Tibial artery (tissue), 4 donors: ENCODE results near the gene RPS14.
"Not testable (repeated sequence)": the region's sequence is repeated elsewhere in the genome, so short reads cannot be mapped to it uniquely, and the experiment has no call there.

Source experiments
- DNase-seq, 2 donors: peaks; one replicate each; pipeline ENCODE4 v3.0.0-alpha.2; 2019
- H3K27ac ChIP-seq, 2 donors: fragments of 200-600 bp; sonication (generic) in 1 of 2; 1 replicate in 1 of 2; 2 replicates in 1 of 2; pipeline ENCODE4 v1.5.1; 2018 to 2019; ENCODE audit warnings: mild to moderate bottlenecking in 1 of 2
- H3K27me3 ChIP-seq, 2 donors: fragments of 200-600 bp; sonication (generic) in 1 of 2; one replicate each; pipeline versions ENCODE4 v1.5.1 to v1.6.0; 2016 to 2019
- H3K36me3 ChIP-seq, 3 donors: fragments of 200-600 bp; sonication (generic) in 2 of 3; one replicate each; pipeline ENCODE4 v1.5.1; 2016 to 2019; ENCODE audit warnings: mild to moderate bottlenecking in 2 of 3
- H3K4me1 ChIP-seq, 4 donors: fragments of 200-600 bp; sonication (generic) in 2 of 4; 1 replicate in 3 of 4; 2 replicates in 1 of 4; pipeline ENCODE4 v1.5.1; 2016 to 2019
- H3K4me3 ChIP-seq, 2 donors: fragments of 200-600 bp; sonication (generic) in 1 of 2; 1 replicate in 1 of 2; 2 replicates in 1 of 2; pipeline ENCODE4 v1.5.1; 2018 to 2019; ENCODE audit warnings: mild to moderate bottlenecking in 2 of 2
- H3K9me3 ChIP-seq, 3 donors: fragments of 200-600 bp; sonication (generic) in 1 of 3; one replicate each; pipeline ENCODE4 v1.5.1; 2016 to 2019
- CTCF ChIP-seq, 2 experiments: fragments of 200-600 bp in 1 of 2; fragments of 450-650 bp in 1 of 2; IDR thresholded peaks; one replicate each; pipeline ENCODE4 v1.5.1; 2017 to 2019; ENCODE audit warnings: antibody characterized with exemption in 2 of 2, mild to moderate bottlenecking in 1 of 2, moderate library complexity in 1 of 2
- intact Hi-C: fragments of 100-400 bp; cut with DNase I; formaldehyde crosslinking; loops from one replicate; pipeline ENCODE4 v1.15.0; 2023; ENCODE audit warnings: low total_unique reads

RPS14 gene

GRCh38 chr5:150485693-150486401 lies 36.3 kb upstream of the RPS14 start:
- peak; percentile 67 to 81 for DNase-seq
- H3K27ac ChIP-seq, result peak overlapping the region; percentile 92 to 96
- H3K4me1 ChIP-seq, result peaks cover 8 to 52% (median 44%) of the 10 kb centered on the region in 4 donors
- no peaks in the 10 kb centered on the region for H3K36me3 ChIP-seq
- H3K9me3 ChIP-seq, result no peaks in the 10 kb centered on the region
- no peaks in the 10 kb centered on the region for H3K27me3 ChIP-seq
- H3K4me3 ChIP-seq, result peak overlapping the region; percentile 84 to 96
- TF ChIP-seq CTCF (IDR thresholded peaks at IDR 0.05), result no peak
- intact Hi-C loops, result loop anchor here (5.0 to 10.0 kb wide), 3 partner anchors 34 to 159 kb away; partner anchors contain the start of gene SYNPO

- intact Hi-C loops, result loop anchor here (5.0 to 10.0 kb wide), 3 partner anchors 33 to 160 kb away; partner anchors contain the start of gene SYNPO
- Histone ChIP-seq H3K9me3 (no peaks in the 10 kb centered on the region), H3K4me1 (peaks cover 8 to 44% (median 37%) of the 10 kb centered on the region in 4 donors), H3K4me3 (peak overlapping the region; percentile 84 to 96), H3K36me3 (no peaks in the 10 kb centered on the region), H3K27me3 (no peaks in the 10 kb centered on the region), H3K27ac (peak overlapping the region; percentile 92 to 96)
- TF ChIP-seq CTCF (IDR thresholded peaks at IDR 0.05), result no peak
- no peak for DNase-seq
Measured at GRCh38 chr5:150484964-150485692, 35.6 kb upstream of the RPS14 start.

- Histone ChIP-seq H3K4me3 (no peak overlapping the region), H3K27ac (no peak overlapping the region), H3K4me1 (peaks cover 0 to 14% (median 7%) of the 10 kb centered on the region in 4 donors), H3K9me3 (no peaks in the 10 kb centered on the region), H3K36me3 (no peaks in the 10 kb centered on the region), H3K27me3 (no peaks in the 10 kb centered on the region)
- DNase-seq, result no peak
- intact Hi-C loops, result loop anchor here (10.0 kb wide), 1 partner anchor 163 kb away; the partner anchor contains the start of gene SYNPO
- TF ChIP-seq CTCF (IDR thresholded peaks at IDR 0.05), result no peak
Measured at GRCh38 chr5:150481972-150482406, 32.5 kb upstream of the RPS14 start.

DNA sequence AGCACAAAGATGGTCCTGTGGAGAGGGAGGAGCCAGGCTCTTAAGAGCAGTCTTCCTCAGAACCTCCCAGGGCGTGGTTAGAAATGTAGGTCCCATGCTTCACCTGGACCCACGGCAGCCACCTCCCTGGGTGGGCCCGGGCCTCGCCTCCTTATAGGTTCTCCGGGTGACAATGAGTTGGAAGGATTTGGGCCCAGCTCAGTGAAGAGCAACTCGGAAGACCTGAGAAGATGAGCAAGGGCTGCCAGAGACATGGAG lies 32.1 kb upstream of the RPS14 start:
- no peak for DNase-seq
- H3K27me3 ChIP-seq, result no peaks in the 10 kb centered on the region
- intact Hi-C loops, result loop anchor here (10.0 kb wide), 1 partner anchor 163 kb away; the partner anchor contains the start of gene SYNPO
- no peak overlapping the region for H3K27ac ChIP-seq
- no peaks in the 10 kb centered on the region for H3K36me3 ChIP-seq
- TF ChIP-seq CTCF (IDR thresholded peaks at IDR 0.05), result no peak
- H3K9me3 ChIP-seq, result no peaks in the 10 kb centered on the region
- H3K4me3 ChIP-seq, result no peak overlapping the region
- H3K4me1 ChIP-seq, result peaks cover 0 to 10% (median 5%) of the 10 kb centered on the region in 4 donors

- Histone ChIP-seq H3K4me1 (no peaks in the 10 kb centered on the region), H3K36me3 (no peaks in the 10 kb centered on the region), H3K9me3 (no peaks in the 10 kb centered on the region), H3K27ac (no peak overlapping the region), H3K27me3 (no peaks in the 10 kb centered on the region), H3K4me3 (no peak overlapping the region)
- intact Hi-C loops, result no loop called here
- DNase-seq, result no peak
- TF ChIP-seq CTCF (IDR thresholded peaks at IDR 0.05), result no peak
Measured at GRCh38 chr5:150479416-150479815, 29.9 kb upstream of the RPS14 start.

DNA sequence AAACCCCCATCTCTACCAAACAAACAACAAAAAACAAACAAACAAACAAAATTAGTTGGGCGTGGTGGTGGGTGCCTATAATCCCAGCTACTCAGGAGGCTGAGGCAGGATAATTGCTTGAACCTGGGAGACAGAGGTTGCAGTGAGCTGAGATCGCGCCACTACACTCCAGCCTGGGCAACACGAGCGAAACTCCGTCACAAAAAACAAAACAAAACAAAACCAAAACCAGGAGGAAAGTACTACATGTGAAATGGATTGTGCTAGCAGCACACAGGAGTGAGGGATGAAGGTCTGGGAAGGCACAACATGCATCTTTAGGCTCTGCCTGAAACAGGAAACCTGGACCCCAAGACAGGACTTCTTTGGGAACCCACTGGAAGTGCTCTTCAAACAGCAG lies 27.0 kb upstream of the RPS14 start:
- DNase-seq, H3K4me1 ChIP-seq, H3K27me3 ChIP-seq, H3K36me3 ChIP-seq, intact Hi-C loops, H3K9me3 ChIP-seq, H3K27ac ChIP-seq, H3K4me3 ChIP-seq: not testable (repeated sequence)
